GM13976 (cell line): ENCODE measurements around the gene GORASP1.

Source experiments
- DNase-seq: peaks from one replicate; pipeline ENCODE4 v3.0.0; 2012; ENCODE audit warnings: low spot score
- in situ Hi-C: fragments of 300-500 bp; cut with MboI; formaldehyde crosslinking; loops from one replicate; pipeline ENCODE4 v1.12.0; 2022; ENCODE audit warnings: low sequenced_read_pairs, mixed read lengths, inconsistent platforms; ENCODE audit not compliant: unreplicated experiment
- TF ChIP-seq, protein P1 (sequence below): IDR thresholded peaks from 2 replicates; pipeline ENCODE4 v1.5.1; 2012; ENCODE audit warnings: borderline replicate concordance, mild to moderate bottlenecking; ENCODE audit not compliant: insufficient read depth; ENCODE audit errors: extremely low read depth, missing control alignments, control extremely low read depth

The GORASP1 gene

DNA sequence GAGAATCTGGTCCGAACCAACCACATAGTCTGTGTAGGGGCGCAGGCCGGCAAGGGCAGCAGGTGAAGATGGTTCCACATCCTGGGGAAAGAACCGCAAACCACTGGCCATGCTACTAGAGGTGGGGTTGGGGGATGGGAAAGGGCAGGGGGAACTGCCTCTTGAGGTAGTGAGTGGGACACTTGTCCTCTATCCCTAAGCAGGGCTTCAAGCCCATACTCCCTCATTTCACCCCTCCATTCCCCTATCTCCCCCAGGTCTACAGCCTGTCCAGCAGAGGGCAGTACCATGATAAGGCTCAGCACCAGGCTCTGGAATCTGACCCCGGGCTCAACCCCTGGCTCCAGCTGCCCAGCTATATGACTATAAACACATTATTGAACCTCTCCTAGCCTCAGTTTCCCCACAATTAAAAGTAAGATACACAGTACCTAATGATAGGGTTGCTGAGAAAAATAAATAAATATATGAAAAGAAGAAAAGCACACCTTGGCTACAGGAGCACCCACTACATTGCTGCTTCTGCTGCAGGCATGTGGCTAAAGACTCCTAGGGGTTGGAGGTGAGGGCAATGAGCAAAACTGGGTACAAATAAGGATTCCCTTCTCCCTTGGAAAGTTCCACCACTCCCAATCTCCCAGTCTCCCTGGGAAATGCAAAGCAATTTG is 6.3 kb downstream of the GORASP1 start:
- in situ Hi-C loops: no loop called here
- peak; percentile 83 for DNase-seq
- TF ChIP-seq, protein P1, sequence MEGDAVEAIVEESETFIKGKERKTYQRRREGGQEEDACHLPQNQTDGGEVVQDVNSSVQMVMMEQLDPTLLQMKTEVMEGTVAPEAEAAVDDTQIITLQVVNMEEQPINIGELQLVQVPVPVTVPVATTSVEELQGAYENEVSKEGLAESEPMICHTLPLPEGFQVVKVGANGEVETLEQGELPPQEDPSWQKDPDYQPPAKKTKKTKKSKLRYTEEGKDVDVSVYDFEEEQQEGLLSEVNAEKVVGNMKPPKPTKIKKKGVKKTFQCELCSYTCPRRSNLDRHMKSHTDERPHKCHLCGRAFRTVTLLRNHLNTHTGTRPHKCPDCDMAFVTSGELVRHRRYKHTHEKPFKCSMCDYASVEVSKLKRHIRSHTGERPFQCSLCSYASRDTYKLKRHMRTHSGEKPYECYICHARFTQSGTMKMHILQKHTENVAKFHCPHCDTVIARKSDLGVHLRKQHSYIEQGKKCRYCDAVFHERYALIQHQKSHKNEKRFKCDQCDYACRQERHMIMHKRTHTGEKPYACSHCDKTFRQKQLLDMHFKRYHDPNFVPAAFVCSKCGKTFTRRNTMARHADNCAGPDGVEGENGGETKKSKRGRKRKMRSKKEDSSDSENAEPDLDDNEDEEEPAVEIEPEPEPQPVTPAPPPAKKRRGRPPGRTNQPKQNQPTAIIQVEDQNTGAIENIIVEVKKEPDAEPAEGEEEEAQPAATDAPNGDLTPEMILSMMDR: peak; percentile 63

- TF ChIP-seq, protein P1: no peak
- in situ Hi-C loops: no loop called here
- DNase-seq: no peak
These were observed 6.9 kb downstream of the GORASP1 start for GRCh38 chr3:39100500-39100886.

DNA sequence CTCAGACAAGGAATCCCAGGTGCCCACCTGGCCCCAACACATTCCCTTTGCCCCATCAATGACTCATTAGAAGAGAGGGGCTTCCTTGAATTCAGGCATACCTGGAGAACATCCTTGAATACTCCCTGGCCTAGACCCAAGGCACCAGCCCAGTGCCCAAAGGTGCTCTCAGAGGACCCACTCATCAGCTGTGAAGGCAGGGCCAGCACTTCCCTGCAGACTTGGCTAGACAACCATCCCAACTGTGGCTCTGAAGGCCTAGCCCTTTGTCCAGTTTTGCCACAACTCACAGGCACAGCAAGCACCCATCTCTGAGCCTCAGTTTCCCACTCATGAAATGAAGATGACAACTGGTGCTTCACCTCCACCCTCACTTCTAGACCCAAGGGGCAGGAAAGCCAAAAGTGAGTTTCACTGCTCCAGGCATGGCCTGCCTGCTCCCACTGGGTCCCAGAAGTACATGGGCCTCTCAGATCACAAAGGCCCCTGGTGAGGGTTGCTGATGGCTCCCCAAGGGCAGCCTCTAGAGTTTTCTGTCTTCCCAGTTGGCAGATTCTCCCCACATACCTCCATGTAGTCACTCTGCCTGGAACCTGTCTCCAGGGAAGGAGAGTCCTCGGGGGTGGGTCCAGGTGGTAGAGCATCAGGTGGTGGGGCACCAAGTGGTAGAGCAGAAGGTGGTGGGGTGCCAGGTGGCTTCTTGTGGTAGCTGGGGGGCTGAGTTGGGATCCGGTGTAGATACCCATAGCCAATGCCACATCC is 7.5 kb downstream of the GORASP1 start:
- DNase-seq: no peak
- in situ Hi-C loops: loop anchor here (10.0 kb wide), 2 partner anchors 85 to 175 kb away; no protein-coding TSS in a partner anchor
- TF ChIP-seq, protein P1: no peak

DNA sequence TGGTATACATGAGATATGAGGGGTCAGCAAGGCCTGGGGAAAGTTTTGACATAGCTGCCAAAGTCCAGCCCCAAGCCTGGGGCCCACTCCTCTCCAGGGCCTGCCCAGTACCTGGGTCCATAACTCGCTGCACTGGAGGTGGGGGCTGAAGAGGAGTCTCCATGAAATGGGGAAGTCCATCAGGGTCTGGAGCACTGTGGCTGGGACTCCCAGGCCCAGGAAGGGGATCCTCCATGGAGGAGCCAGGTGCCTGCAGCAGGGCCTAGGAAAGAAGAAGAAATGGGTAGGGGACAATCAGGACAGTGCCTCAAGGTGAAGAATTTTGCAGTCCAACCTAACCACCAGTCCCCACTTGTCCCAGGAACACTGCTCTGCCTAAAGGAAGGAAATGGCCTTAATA is 8.2 kb downstream of the GORASP1 start:
- no peak for DNase-seq
- in situ Hi-C loops: loop anchor here (10.0 kb wide), 2 partner anchors 86 to 176 kb away; no protein-coding TSS in a partner anchor
- TF ChIP-seq, protein P1: no peak

- in situ Hi-C loops: loop anchor here (10.0 kb wide), 2 partner anchors 86 to 176 kb away; no protein-coding TSS in a partner anchor
- DNase-seq: no peak
- TF ChIP-seq, protein P1: no peak
These were observed 8.9 kb downstream of the GORASP1 start for GRCh38 chr3:39098473-39099000.

- in situ Hi-C loops: loop anchor here (10.0 kb wide), 2 partner anchors 87 to 177 kb away; no protein-coding TSS in a partner anchor
- DNase-seq: no peak
- TF ChIP-seq, protein P1: no peak
These were observed 9.5 kb downstream of the GORASP1 start for GRCh38 chr3:39097716-39098472.
